ENCODE results near the gene C16orf92.

GRCh38 chr16:29975134-29975538 lies 47.9 kb upstream of the C16orf92 start:
- no peak for TF ChIP-seq CTCF (IDR thresholded peaks at IDR 0.05; ENCODE audit: borderline replicate concordance, extremely low read depth, low read length, poor library complexity, severe bottlenecking)
- TF ChIP-seq EZH2 (IDR thresholded peaks at IDR 0.05; ENCODE audit: borderline replicate concordance, low read depth, low read length, severe bottlenecking): no peak

All from DND-41 (cell line).